ENCODE measurements around the gene AKAP13.
"Not testable (repeated sequence)": the region's sequence is repeated elsewhere in the genome, so short reads cannot be mapped to it uniquely, and the experiment has no call there.

The AKAP13 gene

DNA sequence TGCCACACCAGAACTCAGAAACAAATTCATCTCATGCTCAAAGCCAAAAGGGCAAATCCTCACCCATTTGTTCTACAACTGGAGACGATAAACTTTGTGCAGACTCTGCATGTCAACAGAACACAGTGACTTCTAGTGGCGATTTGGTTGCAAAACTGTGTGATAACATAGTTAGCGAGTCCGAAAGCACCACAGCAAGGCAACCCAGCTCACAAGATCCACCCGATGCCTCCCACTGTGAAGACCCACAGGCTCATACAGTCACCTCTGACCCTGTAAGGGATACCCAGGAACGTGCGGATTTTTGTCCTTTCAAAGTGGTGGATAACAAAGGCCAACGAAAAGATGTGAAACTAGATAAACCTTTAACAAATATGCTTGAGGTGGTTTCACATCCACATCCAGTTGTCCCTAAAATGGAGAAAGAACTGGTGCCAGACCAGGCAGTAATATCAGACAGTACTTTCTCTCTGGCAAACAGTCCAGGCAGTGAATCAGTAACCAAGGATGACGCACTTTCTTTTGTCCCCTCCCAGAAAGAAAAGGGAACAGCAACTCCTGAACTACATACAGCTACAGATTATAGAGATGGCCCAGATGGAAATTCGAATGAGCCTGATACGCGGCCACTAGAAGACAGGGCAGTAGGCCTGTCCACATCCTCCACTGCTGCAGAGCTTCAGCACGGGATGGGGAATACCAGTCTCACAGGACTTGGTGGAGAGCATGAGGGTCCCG, 199.7 kb downstream of the AKAP13 start:
- Mint-ChIP-seq H3K36me3 (ENCODE audit: insufficient read depth) (peaks cover 44% of the 10 kb centered on the region), H3K27me3 (no peaks in the 10 kb centered on the region), H3K4me1 (peaks cover 57% of the 10 kb centered on the region), H3K9me3 (no peaks in the 10 kb centered on the region), H3K27ac (ENCODE audit: low read depth) (peak overlapping the region; percentile 99), H3K4me3 (peak overlapping the region; percentile 93)
- no peak for ATAC-seq (replicated peaks; ENCODE audit: extremely low read depth, poor library complexity, severe bottlenecking)
- DNase-seq (ENCODE audit: low spot score in 2 of 2) = no peak

DNA sequence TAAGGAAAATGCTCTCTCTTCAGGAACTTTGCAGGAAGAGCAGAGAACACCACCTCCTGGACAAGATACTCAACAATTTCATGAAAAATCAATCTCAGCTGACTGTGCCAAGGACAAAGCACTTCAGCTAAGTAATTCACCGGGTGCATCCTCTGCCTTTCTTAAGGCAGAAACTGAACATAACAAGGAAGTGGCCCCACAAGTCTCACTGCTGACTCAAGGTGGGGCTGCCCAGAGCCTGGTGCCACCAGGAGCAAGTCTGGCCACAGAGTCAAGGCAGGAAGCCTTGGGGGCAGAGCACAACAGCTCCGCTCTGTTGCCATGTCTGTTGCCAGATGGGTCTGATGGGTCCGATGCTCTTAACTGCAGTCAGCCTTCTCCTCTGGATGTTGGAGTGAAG, 200.5 kb downstream of the AKAP13 start:
- Mint-ChIP-seq H3K27ac (ENCODE audit: low read depth) (peak overlapping the region; percentile 99), H3K36me3 (ENCODE audit: insufficient read depth) (peaks cover 39% of the 10 kb centered on the region), H3K9me3 (no peaks in the 10 kb centered on the region), H3K4me1 (peaks cover 64% of the 10 kb centered on the region), H3K27me3 (no peaks in the 10 kb centered on the region), H3K4me3 (peak overlapping the region; percentile 93)
- DNase-seq (ENCODE audit: low spot score in 2 of 2) (peak in 1 of 2 donors; percentile 52), ATAC-seq (replicated peaks; ENCODE audit: extremely low read depth, poor library complexity, severe bottlenecking) (peak; percentile 55)

DNA sequence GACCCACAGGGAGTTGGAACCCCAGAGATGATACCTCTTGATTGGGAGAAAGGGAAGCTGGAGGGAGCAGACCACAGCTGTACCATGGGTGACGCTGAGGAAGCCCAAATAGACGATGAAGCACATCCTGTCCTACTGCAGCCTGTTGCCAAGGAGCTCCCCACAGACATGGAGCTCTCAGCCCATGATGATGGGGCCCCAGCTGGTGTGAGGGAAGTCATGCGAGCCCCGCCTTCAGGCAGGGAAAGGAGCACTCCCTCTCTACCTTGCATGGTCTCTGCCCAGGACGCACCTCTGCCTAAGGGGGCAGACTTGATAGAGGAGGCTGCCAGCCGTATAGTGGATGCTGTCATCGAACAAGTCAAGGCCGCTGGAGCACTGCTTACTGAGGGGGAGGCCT, 201.1 kb downstream of the AKAP13 start:
- ATAC-seq (replicated peaks; ENCODE audit: extremely low read depth, poor library complexity, severe bottlenecking) = peak; percentile 49
- Mint-ChIP-seq H3K9me3 (no peaks in the 10 kb centered on the region), H3K27me3 (no peaks in the 10 kb centered on the region), H3K27ac (ENCODE audit: low read depth) (peak overlapping the region; percentile 99), H3K4me3 (peak overlapping the region; percentile 93), H3K36me3 (ENCODE audit: insufficient read depth) (peaks cover 44% of the 10 kb centered on the region), H3K4me1 (peaks cover 69% of the 10 kb centered on the region)
- peak; percentile 18 to 61 for DNase-seq (ENCODE audit: low spot score in 2 of 2)

DNA sequence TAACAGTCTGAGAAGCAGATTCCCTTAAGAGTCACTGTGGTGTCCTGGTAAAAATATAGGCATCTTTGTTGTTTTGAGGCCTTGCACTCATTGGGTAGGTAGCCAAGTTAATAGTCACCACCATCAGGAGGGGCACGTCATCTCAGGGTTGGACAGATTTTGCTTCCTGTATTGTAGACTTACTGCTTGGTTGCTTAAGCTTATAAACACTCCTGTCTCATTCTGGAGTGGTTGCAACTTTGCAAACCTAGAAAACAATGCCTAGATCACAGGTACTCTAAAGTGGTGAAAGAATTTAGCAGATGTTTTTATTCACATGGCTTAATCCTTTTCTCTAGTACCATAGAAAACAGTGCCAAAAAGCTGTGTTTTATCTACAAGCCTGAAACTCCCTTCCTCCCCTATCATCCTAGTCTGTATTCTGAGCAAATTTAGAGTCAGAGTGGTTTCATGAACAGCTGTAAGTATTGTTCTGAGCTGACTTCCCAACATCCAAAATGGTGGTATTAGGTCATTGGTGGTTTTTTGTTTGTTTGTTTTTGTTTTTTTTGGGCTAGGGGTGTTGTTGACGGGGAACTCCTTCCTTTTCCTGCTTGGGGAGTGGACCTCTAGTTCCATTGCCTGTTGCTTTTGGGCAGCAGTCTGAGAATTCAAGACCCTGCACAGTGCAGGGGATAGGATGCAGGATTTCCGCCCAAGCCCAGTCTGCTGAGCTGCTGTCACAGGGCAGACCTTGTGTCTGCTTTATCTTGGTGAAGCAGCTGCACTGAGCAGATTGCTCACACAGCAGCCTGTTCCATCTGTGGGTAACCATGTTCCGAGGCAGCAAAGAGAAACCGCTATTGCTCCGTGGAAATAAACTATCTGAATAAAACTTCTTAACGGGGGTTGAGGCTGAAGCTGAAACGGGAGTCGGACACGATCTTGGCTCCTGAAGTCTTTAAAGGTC, 202.0 kb downstream of the AKAP13 start:
- Mint-ChIP-seq H3K4me3 (peak overlapping the region; percentile 93), H3K27me3 (no peaks in the 10 kb centered on the region), H3K9me3 (no peaks in the 10 kb centered on the region), H3K27ac (ENCODE audit: low read depth) (peak overlapping the region; percentile 99), H3K36me3 (ENCODE audit: insufficient read depth) (peaks cover 51% of the 10 kb centered on the region), H3K4me1 (peaks cover 69% of the 10 kb centered on the region)
- DNase-seq (ENCODE audit: low spot score in 2 of 2) = peak; percentile 35 to 58
- peak; percentile 71 for ATAC-seq (replicated peaks; ENCODE audit: extremely low read depth, poor library complexity, severe bottlenecking)

DNA sequence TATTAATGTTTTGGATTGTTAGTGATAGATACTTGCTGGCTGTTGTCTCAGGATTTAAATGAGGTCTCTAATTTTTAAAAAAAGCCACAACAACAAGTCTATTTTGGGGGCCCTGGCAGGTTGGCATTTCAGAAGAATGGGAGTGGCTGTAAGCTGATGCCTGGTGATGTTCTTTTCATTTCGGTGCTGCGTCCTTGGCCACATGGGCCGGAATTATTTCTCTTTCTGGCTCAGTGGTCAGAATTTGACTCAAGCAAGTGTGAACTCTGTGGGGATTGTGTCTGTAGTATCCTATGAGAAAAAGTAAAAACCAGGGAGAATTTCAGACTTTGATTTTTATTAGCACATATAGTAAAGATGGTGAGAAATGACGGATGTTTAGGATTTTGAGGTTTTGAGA, 203.0 kb downstream of the AKAP13 start:
- Mint-ChIP-seq H3K27ac (ENCODE audit: low read depth) (peak overlapping the region; percentile 99), H3K27me3 (no peaks in the 10 kb centered on the region), H3K9me3 (no peaks in the 10 kb centered on the region), H3K4me1 (peaks cover 73% of the 10 kb centered on the region), H3K36me3 (ENCODE audit: insufficient read depth) (peaks cover 57% of the 10 kb centered on the region), H3K4me3 (peak overlapping the region; percentile 93)
- ATAC-seq (replicated peaks; ENCODE audit: extremely low read depth, poor library complexity, severe bottlenecking) (no peak), DNase-seq (ENCODE audit: low spot score in 2 of 2) (no peak)

DNA sequence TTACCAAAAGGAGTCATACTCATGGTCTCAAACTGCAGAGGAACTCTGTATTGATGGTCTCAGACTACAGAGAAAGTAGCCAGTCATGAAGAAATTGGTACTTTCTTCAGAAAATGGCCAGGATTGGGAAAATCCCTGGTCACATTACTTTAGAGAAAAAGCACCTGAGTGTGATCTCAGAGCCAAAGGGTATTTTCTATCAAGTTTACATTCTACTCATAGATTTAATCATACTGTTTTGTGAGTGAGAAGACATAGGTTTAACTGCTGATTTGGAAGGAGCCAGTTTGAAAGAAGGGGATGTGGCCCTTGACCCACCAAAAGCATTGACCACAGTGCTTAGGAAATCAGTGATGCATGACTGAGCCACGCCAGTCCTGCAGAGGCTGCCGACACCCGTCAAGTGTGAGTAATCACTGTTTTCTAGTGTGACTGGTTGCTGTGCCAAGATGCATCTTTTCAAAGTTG, 203.6 kb downstream of the AKAP13 start:
- DNase-seq (ENCODE audit: low spot score in 2 of 2) (no peak), ATAC-seq (replicated peaks; ENCODE audit: extremely low read depth, poor library complexity, severe bottlenecking) (no peak)
- Mint-ChIP-seq H3K4me1 (peaks cover 75% of the 10 kb centered on the region), H3K27me3 (no peaks in the 10 kb centered on the region), H3K4me3 (peak overlapping the region; percentile 93), H3K36me3 (ENCODE audit: insufficient read depth) (peaks cover 60% of the 10 kb centered on the region), H3K9me3 (no peaks in the 10 kb centered on the region), H3K27ac (ENCODE audit: low read depth) (peak overlapping the region; percentile 99)

DNA sequence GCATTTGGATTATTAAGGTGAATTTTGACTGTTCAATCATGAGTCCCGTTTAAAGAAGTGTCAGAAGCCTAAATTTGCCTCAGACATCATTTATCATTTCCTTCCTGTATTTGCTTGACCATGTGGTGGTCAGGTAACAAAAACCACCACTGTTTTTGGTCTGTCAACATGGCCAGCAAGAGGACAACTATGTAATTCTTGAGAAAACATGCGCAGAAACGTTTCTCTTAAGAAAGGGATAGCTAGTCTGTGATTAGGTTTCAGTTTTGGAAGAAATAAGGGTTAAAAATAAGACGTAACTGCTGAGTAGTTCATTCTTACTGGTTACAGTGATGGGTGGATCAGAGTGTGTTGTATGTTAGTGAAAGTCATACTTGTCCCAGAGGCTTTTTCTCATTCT, 204.5 kb downstream of the AKAP13 start:
- peak overlapping the region; percentile 93 for H3K4me3 Mint-ChIP-seq

DNA sequence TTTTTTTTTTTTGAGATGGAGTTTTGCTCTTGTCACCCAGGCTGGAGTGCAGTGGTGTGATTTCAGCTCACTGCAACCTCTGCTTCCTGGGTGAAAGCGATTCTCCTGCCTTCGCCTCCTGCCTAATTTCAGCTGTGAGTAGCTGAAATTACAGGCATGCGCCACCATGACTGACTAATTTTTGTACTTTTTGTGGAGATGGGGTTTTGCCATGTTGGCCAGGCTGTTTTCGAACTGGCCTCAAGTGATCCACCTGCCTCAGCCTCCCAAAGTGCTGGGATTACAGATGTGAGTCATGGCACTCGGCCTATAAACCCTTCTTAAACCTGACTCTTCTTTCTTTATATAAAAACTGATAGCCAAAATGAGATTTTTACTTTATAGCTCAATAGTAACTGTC, 205.8 kb downstream of the AKAP13 start:
- ATAC-seq (replicated peaks; ENCODE audit: extremely low read depth, poor library complexity, severe bottlenecking); DNase-seq (ENCODE audit: low spot score in 2 of 2); H3K27me3 Mint-ChIP-seq; H3K9me3 Mint-ChIP-seq: not testable (repeated sequence)
- Mint-ChIP-seq H3K4me1 (peaks cover 61% of the 10 kb centered on the region), H3K4me3 (peak overlapping the region; percentile 20), H3K36me3 (ENCODE audit: insufficient read depth) (peaks cover 51% of the 10 kb centered on the region), H3K27ac (ENCODE audit: low read depth) (peak overlapping the region; percentile 91)

More for the DNA sequence above, 204.5 kb downstream of the AKAP13 start:
- no peaks in the 10 kb centered on the region for H3K27me3 Mint-ChIP-seq
- ATAC-seq (replicated peaks; ENCODE audit: extremely low read depth, poor library complexity, severe bottlenecking) (no peak), DNase-seq (ENCODE audit: low spot score in 2 of 2) (no peak)
- peaks cover 73% of the 10 kb centered on the region for H3K4me1 Mint-ChIP-seq
- H3K27ac Mint-ChIP-seq (ENCODE audit: low read depth) = peak overlapping the region; percentile 99
- peaks cover 60% of the 10 kb centered on the region for H3K36me3 Mint-ChIP-seq (ENCODE audit: insufficient read depth)
- no peaks in the 10 kb centered on the region for H3K9me3 Mint-ChIP-seq

DNA sequence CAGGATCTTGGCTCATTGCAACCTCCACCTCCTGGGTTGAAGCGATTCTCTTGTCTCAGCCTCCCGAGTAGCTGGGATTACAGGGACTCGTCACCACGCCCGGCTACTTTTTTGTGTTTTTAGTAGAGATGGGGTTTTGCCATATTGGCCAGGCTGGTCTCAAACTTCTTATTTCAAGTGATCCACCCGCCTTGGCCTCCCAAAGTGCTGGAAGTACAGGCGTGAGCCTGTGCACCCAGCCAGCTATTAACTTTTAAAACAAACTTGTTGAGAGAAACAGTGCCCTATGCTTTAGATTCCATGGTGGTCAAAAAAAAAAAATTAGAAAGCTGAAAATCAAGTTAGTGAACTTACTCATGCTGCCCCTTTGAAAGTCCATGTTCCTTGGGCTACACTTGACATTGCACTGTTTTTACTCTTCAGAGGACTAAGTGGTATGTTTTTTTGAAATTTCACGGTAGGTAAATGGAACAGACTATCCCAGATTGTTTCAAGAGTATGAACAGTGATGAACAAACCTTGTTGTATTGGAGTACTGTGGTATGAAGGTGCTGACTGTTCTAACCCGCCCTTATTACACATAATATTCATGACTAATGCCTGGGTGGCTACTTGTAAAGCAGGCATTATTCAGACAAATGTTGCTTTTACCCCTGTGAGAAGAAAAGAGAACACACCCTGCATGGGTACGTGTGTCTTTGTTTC, 207.5 kb downstream of the AKAP13 start:
- ATAC-seq (replicated peaks; ENCODE audit: extremely low read depth, poor library complexity, severe bottlenecking) (no peak), DNase-seq (ENCODE audit: low spot score in 2 of 2) (no peak)
- Mint-ChIP-seq H3K9me3 (no peaks in the 10 kb centered on the region), H3K27me3 (no peaks in the 10 kb centered on the region), H3K4me1 (peaks cover 45% of the 10 kb centered on the region), H3K4me3 (no peak overlapping the region), H3K27ac (ENCODE audit: low read depth) (peak overlapping the region; percentile 32), H3K36me3 (ENCODE audit: insufficient read depth) (peaks cover 42% of the 10 kb centered on the region)

DNA sequence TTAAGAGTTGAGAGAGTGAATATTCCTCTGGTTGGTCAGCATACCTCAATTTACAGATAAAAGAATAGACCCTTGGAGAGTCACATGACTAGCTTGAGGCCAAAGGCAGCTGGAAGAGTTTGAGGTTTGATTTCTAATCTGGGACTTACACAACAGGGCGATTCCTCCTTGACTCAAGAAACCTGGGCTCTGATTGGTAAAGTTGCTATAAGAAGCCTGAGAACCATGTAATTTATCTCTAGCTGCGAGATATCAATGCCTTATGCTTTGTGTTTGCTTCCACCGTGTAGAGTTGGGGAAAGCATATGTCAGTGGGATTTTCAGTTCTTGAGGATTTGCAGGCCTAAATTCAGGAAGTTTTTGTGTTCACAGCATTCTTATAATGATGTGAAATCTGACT, 208.3 kb downstream of the AKAP13 start:
- no peaks in the 10 kb centered on the region for H3K9me3 Mint-ChIP-seq
- no peak overlapping the region for H3K4me3 Mint-ChIP-seq
- ATAC-seq (replicated peaks; ENCODE audit: extremely low read depth, poor library complexity, severe bottlenecking) = no peak
- peaks cover 37% of the 10 kb centered on the region for H3K4me1 Mint-ChIP-seq
- peaks cover 37% of the 10 kb centered on the region for H3K36me3 Mint-ChIP-seq (ENCODE audit: insufficient read depth)
- H3K27me3 Mint-ChIP-seq = no peaks in the 10 kb centered on the region
- no peak for DNase-seq (ENCODE audit: low spot score in 2 of 2)
- peak overlapping the region; percentile 32 for H3K27ac Mint-ChIP-seq (ENCODE audit: low read depth)

DNA sequence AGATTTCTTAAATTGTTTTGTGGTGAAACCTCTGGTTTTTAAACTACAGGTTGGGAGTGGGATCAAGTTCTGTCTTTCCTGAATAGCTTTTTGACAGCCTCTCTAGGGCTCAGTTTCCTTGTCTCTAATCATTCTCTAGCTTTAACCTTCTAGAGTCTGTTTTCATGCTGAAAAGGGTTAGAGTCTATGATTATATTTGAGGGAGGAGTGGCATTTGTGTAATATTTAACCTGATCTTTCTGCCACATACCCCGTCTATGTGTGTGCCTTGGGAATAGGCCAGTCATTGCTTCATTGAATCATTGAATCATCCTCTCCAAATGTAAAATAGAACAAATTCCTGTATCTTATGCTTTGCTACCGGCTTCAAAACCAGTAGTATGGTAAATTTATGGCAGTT, 209.4 kb downstream of the AKAP13 start:
- Mint-ChIP-seq H3K36me3 (ENCODE audit: insufficient read depth) (peaks cover 36% of the 10 kb centered on the region), H3K4me3 (no peak overlapping the region), H3K9me3 (no peaks in the 10 kb centered on the region), H3K27ac (ENCODE audit: low read depth) (no peak overlapping the region), H3K4me1 (peaks cover 27% of the 10 kb centered on the region), H3K27me3 (no peaks in the 10 kb centered on the region)
- no peak for ATAC-seq (replicated peaks; ENCODE audit: extremely low read depth, poor library complexity, severe bottlenecking)
- DNase-seq (ENCODE audit: low spot score in 2 of 2) = no peak

DNA sequence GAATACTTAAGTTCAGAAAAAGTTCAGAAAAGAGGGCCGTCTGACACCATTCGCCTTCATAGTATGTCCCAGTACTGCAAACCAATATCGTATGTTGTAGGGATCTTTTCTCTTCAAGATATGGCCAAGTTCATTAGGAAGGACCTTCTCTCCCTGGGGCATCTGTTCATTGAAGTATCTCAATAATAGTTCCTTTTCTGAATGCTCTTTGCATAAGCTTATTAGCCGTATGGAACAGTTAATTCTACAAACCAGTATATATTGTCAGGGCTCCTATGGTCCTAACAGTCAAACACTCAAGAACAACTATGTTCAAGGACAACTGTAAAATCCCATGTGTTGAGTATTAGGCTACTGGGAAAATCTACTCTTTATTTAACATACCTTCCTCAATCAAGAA, 211.2 kb downstream of the AKAP13 start:
- no peaks in the 10 kb centered on the region for H3K9me3 Mint-ChIP-seq
- no peak overlapping the region for H3K27ac Mint-ChIP-seq (ENCODE audit: low read depth)
- DNase-seq (ENCODE audit: low spot score in 2 of 2) (no peak), ATAC-seq (replicated peaks; ENCODE audit: extremely low read depth, poor library complexity, severe bottlenecking) (no peak)
- peaks cover 27% of the 10 kb centered on the region for H3K4me1 Mint-ChIP-seq
- H3K36me3 Mint-ChIP-seq (ENCODE audit: insufficient read depth) = peaks cover 32% of the 10 kb centered on the region
- H3K27me3 Mint-ChIP-seq = no peaks in the 10 kb centered on the region
- no peak overlapping the region for H3K4me3 Mint-ChIP-seq
